ENCODE measurements around the gene ARHGAP42. TPM values are rescaled to one million over a fixed set of nuclear protein-coding genes. Genes with fewer than 3 reads are reported as not detected.

Gene ARHGAP42
- total and polyA plus RNA-seq, 2 of the 4 experiments (the other 2 are of a cell fraction), result 2.9 to 7.3 TPM

- dilution Hi-C loops (cut with HindIII; ENCODE audit: low sequenced_read_pairs, unreplicated experiment) (no loop called here), in situ Hi-C loops (cut with MboI; ENCODE audit: low sequenced_read_pairs) (loop anchor here (25.0 kb wide), 1 partner anchor 1416 kb away; no protein-coding TSS in a partner anchor), intact Hi-C loops (cut with micrococcal nuclease) (loop anchor here (2.0 to 5.0 kb wide), 2 partner anchors 51 to 66 kb away; no protein-coding TSS in a partner anchor)
- no CpG with 5 or more reads among the region's 2 CpGs for WGBS, 2 experiments (ENCODE audit: extremely low coverage in 2 of 2, insufficient read length in 1 of 2)
- Histone ChIP-seq H3K14ac (replicated peaks; ENCODE audit: low read depth, low read length) (no peak overlapping the region; the same call in 1 of the 2 replicates), H4K20me1 (ENCODE audit: insufficient read depth, low read length) (no peaks in the 10 kb centered on the region), H2BK20ac (ENCODE audit: low read depth, low read length) (peak overlapping the region; percentile 96; the same call in 1 of the 2 replicates), H2BK120ac (ENCODE audit: low read depth, low read length) (peak overlapping the region; percentile 86), H3K4me3 (ENCODE audit: insufficient read depth, low read depth, low read length) (no peak overlapping the region), H3K36me3 (ENCODE audit: control insufficient read depth, insufficient read depth, low read length) (no peaks in the 10 kb centered on the region), H3K4me2 (ENCODE audit: low read depth, low read length) (no peak overlapping the region), H4K5ac (ENCODE audit: low read depth, low read length) (peak overlapping the region; percentile 25; the same call in 1 of the 2 replicates), H2BK5ac (ENCODE audit: low read depth, low read length, poor library complexity, severe bottlenecking) (peak overlapping the region; percentile 93), H3K23ac (ENCODE audit: low read depth, low read length) (no peak overlapping the region), H2AK5ac (ENCODE audit: low read depth, low read length) (no peak overlapping the region), H3K4ac (ENCODE audit: low read depth, low read length) (peak overlapping the region; percentile 69; the same call in 1 of the 2 replicates), H3K9ac (ENCODE audit: low read depth, low read length) (no peak overlapping the region), H2AK9ac (replicated peaks; ENCODE audit: low read depth, low read length, poor library complexity) (no peak overlapping the region), H3K27me3 (ENCODE audit: control insufficient read depth, insufficient read depth, low read length) (no peaks in the 10 kb centered on the region), H3K18ac (ENCODE audit: low read depth, low read length) (peak overlapping the region; percentile 28; the same call in 1 of the 2 replicates), H3K56ac (ENCODE audit: extremely low read depth, insufficient read depth, low read length) (no peak overlapping the region; the same call in 1 of the 2 replicates), H3K9me3 (ENCODE audit: control insufficient read depth, insufficient read depth, low read length) (no peaks in the 10 kb centered on the region), H2BK15ac (ENCODE audit: low read depth, low read length) (peak overlapping the region; percentile 30; the same call in 1 of the 3 replicates), H3K9me1 (ENCODE audit: insufficient read depth, low read length) (peaks cover 3% of the 10 kb centered on the region; the same call in 1 of the 2 replicates), H3K79me1 (ENCODE audit: low read depth in 1 of 2, low read length in 2 of 2) (peaks cover 0 to 3% of the 10 kb centered on the region in 2 experiments; a peak in 1 of 4 replicates), H3K27ac (ENCODE audit: insufficient read depth, low read length) (peak overlapping the region; percentile 52), H2AFZ (replicated peaks; ENCODE audit: low read length, poor library complexity) (no peak overlapping the region), H4K91ac (ENCODE audit: insufficient read depth, low read depth, low read length) (no peak overlapping the region), H3K4me1 (ENCODE audit: control insufficient read depth, insufficient read depth, low read length) (peaks cover 10% of the 10 kb centered on the region), H4K8ac (ENCODE audit: low read depth in 2 of 2, low read length in 2 of 2) (peak overlapping the region in 1 of 2 experiments; percentile 26; a peak in 2 of 4 replicates)
- DNase-seq (no peak), ATAC-seq (ENCODE audit: low read depth) (no peak)
- ChIA-PET CTCF (interaction anchor here (1.2 to 1.4 kb wide), 2 partner anchors 54 to 352 kb away, joined by 4 to 5 read pairs; no protein-coding TSS in a partner anchor), POLR2A (ENCODE audit: unreplicated experiment) (no interaction called here)
- TF ChIP-seq POLR2A (IDR thresholded peaks at IDR 0.05; ENCODE audit: low read depth, low read length) (no peak), CTCF (conservative IDR thresholded peaks at IDR 0.05; ENCODE audit: low read depth, low read length) (no peak), NFE2L2 (IDR thresholded peaks at IDR 0.05; ENCODE audit: low read depth, low read length) (no peak), MAFK (IDR thresholded peaks at IDR 0.05; ENCODE audit: low read depth, low read length) (no peak), RCOR1 (IDR thresholded peaks at IDR 0.05; ENCODE audit: insufficient replicate concordance, low read length) (no peak), CHD1 (IDR thresholded peaks at IDR 0.05; ENCODE audit: low read depth, low read length) (no peak), SMC3 (IDR thresholded peaks at IDR 0.05; ENCODE audit: low read depth, low read length) (no peak), MXI1 (IDR thresholded peaks at IDR 0.05; ENCODE audit: borderline replicate concordance, low read depth, low read length) (no peak), RAD21 (IDR thresholded peaks at IDR 0.05; ENCODE audit: low read length) (no peak), MAZ (IDR thresholded peaks at IDR 0.05; ENCODE audit: borderline replicate concordance, low read depth, low read length) (no peak), CEBPB (IDR thresholded peaks at IDR 0.05; ENCODE audit: low read depth, low read length) (no peak), FOS (IDR thresholded peaks at IDR 0.05; ENCODE audit: low read depth, low read length) (no peak), RFX5 (IDR thresholded peaks at IDR 0.05; ENCODE audit: low read depth, low read length) (no peak), BHLHE40 (IDR thresholded peaks at IDR 0.05; ENCODE audit: low read depth, low read length) (no peak)
- TF ChIP-seq, protein P1, sequence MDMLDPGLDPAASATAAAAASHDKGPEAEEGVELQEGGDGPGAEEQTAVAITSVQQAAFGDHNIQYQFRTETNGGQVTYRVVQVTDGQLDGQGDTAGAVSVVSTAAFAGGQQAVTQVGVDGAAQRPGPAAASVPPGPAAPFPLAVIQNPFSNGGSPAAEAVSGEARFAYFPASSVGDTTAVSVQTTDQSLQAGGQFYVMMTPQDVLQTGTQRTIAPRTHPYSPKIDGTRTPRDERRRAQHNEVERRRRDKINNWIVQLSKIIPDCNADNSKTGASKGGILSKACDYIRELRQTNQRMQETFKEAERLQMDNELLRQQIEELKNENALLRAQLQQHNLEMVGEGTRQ (IDR thresholded peaks at IDR 0.05; ENCODE audit: low read depth, low read length), result no peak
- TF ChIP-seq, protein P2, sequence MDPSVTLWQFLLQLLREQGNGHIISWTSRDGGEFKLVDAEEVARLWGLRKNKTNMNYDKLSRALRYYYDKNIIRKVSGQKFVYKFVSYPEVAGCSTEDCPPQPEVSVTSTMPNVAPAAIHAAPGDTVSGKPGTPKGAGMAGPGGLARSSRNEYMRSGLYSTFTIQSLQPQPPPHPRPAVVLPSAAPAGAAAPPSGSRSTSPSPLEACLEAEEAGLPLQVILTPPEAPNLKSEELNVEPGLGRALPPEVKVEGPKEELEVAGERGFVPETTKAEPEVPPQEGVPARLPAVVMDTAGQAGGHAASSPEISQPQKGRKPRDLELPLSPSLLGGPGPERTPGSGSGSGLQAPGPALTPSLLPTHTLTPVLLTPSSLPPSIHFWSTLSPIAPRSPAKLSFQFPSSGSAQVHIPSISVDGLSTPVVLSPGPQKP (IDR thresholded peaks at IDR 0.05; ENCODE audit: borderline replicate concordance, low read depth, low read length), result no peak
- no TSS peak for BruUV-seq (replicated peaks)
Observed at GRCh38 chr11:100928426-100928825, 241.3 kb downstream of the ARHGAP42 start.

Measured in IMR-90 (cell line).